HepG2 (cell line): ENCODE results near the gene DHRS12. TPM values are rescaled to one million over a fixed set of nuclear protein-coding genes. Genes with fewer than 3 reads are reported as not detected.

ENCODE experiments used
- BORCS8-MEF2B ChIP-seq: sonication (generic); formaldehyde crosslinking; IDR thresholded peaks from 2 replicates; pipeline ENCODE4 v1.8.0; 2022; ENCODE audit warnings: mild to moderate bottlenecking, missing genetic modification reagents
- CBFB ChIP-seq: sonication (generic); formaldehyde crosslinking; IDR thresholded peaks from 2 replicates; pipeline ENCODE4 v1.4.0; 2020; ENCODE audit warnings: missing genetic modification reagents
- FOXK2 ChIP-seq: fragments of 450-650 bp; IDR thresholded peaks from 2 replicates; pipeline ENCODE4 v1.6.1; 2016
- GZF1 ChIP-seq: sonication (generic); formaldehyde crosslinking; IDR thresholded peaks from 2 replicates; pipeline ENCODE4 v1.5.1; 2020; ENCODE audit warnings: mild to moderate bottlenecking, missing genetic modification reagents
- KLF6 ChIP-seq: IDR thresholded peaks from 2 replicates; pipeline ENCODE4 v1.8.0; 2016; ENCODE audit warnings: missing biosample characterization, missing genetic modification reagents
- MXD4 ChIP-seq: IDR thresholded peaks from 2 replicates; pipeline ENCODE4 v1.6.1; 2016; ENCODE audit warnings: mild to moderate bottlenecking, missing biosample characterization, missing genetic modification reagents
- NCOA2 ChIP-seq: sonication (generic); formaldehyde crosslinking; IDR thresholded peaks from 2 replicates; pipeline ENCODE4 v1.8.0; 2022; ENCODE audit warnings: inconsistent platforms
- NFYB ChIP-seq: sonication (generic); formaldehyde crosslinking; IDR thresholded peaks from 2 replicates; pipeline ENCODE4 v1.4.0; 2020; ENCODE audit warnings: missing genetic modification reagents
- SKI ChIP-seq: fragments of 450-650 bp; IDR thresholded peaks from one replicate; pipeline ENCODE4 v1.6.1; 2018; ENCODE audit warnings: mild to moderate bottlenecking; ENCODE audit not compliant: partially characterized antibody
- SRSF1 ChIP-seq: fragments of 200-400 bp; formaldehyde crosslinking; optimal IDR thresholded peaks from 2 replicates; pipeline ENCODE3; 2017; ENCODE audit warnings: mild to moderate bottlenecking, low read depth, low read length, moderate library complexity
- U2AF1 ChIP-seq: fragments of 200-400 bp; formaldehyde crosslinking; optimal IDR thresholded peaks from 2 replicates; pipeline ENCODE3; 2017; ENCODE audit warnings: mild to moderate bottlenecking, low read depth, low read length
- ZBTB21 ChIP-seq: sonication (generic); formaldehyde crosslinking; IDR thresholded peaks from 2 replicates; pipeline ENCODE4 v1.4.0; 2020; ENCODE audit warnings: missing genetic modification reagents
- ZNF121 ChIP-seq: sonication (generic); formaldehyde crosslinking; IDR thresholded peaks from 2 replicates; pipeline ENCODE4 v1.5.0; 2020; ENCODE audit warnings: mild to moderate bottlenecking, missing genetic modification reagents
- ZNF329 ChIP-seq: sonication (generic); formaldehyde crosslinking; IDR thresholded peaks from 2 replicates; pipeline ENCODE4 v1.9.0; 2021; ENCODE audit warnings: low read depth, mild to moderate bottlenecking, missing genetic modification reagents
- ZNF382 ChIP-seq: sonication (generic); formaldehyde crosslinking; IDR thresholded peaks from 2 replicates; pipeline ENCODE4 v1.5.0; 2020; ENCODE audit warnings: missing genetic modification reagents, mild to moderate bottlenecking, borderline replicate concordance
- ZNF484 ChIP-seq: sonication (generic); formaldehyde crosslinking; IDR thresholded peaks from 2 replicates; pipeline ENCODE4 v1.5.1; 2020; ENCODE audit warnings: mild to moderate bottlenecking, low read depth, missing genetic modification reagents, borderline replicate concordance
- ZNF556 ChIP-seq: sonication (generic); formaldehyde crosslinking; IDR thresholded peaks from 2 replicates; pipeline ENCODE4 v1.4.0; 2020; ENCODE audit warnings: mild to moderate bottlenecking, missing genetic modification reagents, borderline replicate concordance
- ZNF768 ChIP-seq: sonication (generic); formaldehyde crosslinking; IDR thresholded peaks from 2 replicates; pipeline ENCODE4 v1.4.0; 2020; ENCODE audit warnings: missing genetic modification reagents
- ZSCAN20 ChIP-seq: sonication (generic); formaldehyde crosslinking; IDR thresholded peaks from 2 replicates; pipeline ENCODE4 v1.4.0; 2020; ENCODE audit warnings: missing genetic modification reagents, mild to moderate bottlenecking, borderline replicate concordance
- ZSCAN22 ChIP-seq: sonication (generic); formaldehyde crosslinking; IDR thresholded peaks from 2 replicates; pipeline ENCODE4 v1.4.0; 2020; ENCODE audit warnings: mild to moderate bottlenecking, missing genetic modification reagents
- polyA plus RNA-seq, 8 experiments: library from polyadenylated mRNA; depleted of rRNA in 3 of 8; stranded (reverse) in 7 of 8; unstranded in 1 of 8; fragments of >200 nt; fragmentation: Illumina TruSeq in 4 of 8; extraction: Trizol in 4 of 8; gene quantifications; 2 replicates each; pipeline versions ENCODE4 v1.2.1 to v1.2.3, GENCODE V29; 2011 to 2016; ENCODE audit warnings: low read depth in 4 of 8, missing spikeins in 1 of 8, mixed read lengths in 1 of 8; ENCODE audit not compliant: insufficient read depth in 1 of 8
- total RNA-seq, 5 experiments: library from RNA; depleted of rRNA; stranded (reverse); fragments of >200 nt; fragmentation: Illumina TruSeq; extraction: Trizol; gene quantifications; 2 replicates each; pipeline ENCODE4 v1.2.3, GENCODE V29; 2016; ENCODE audit warnings: low read depth in 1 of 5
- TF ChIP-seq, protein P1 (sequence below): sonication (generic); formaldehyde crosslinking; conservative IDR thresholded peaks from 2 replicates; pipeline ENCODE4 v1.4.0; 2020; ENCODE audit warnings: missing genetic modification reagents
- TF ChIP-seq, protein P2 (sequence below): sonication (generic); formaldehyde crosslinking; IDR thresholded peaks from 2 replicates; pipeline ENCODE4 v1.5.0; 2020; ENCODE audit warnings: mild to moderate bottlenecking, missing genetic modification reagents
- TF ChIP-seq, protein P3 (sequence below): sonication (generic); formaldehyde crosslinking; IDR thresholded peaks from 2 replicates; pipeline ENCODE4 v1.5.0; 2020; ENCODE audit warnings: missing genetic modification reagents, mild to moderate bottlenecking, borderline replicate concordance
- TF ChIP-seq, protein P4 (sequence below): sonication (generic); formaldehyde crosslinking; IDR thresholded peaks from 2 replicates; pipeline ENCODE4 v1.4.0; 2020; ENCODE audit warnings: missing genetic modification reagents

The DHRS12 gene
- total and polyA plus RNA-seq, 2 of the 13 experiments (the other 11 are each of a cell fraction or from before 2014, with no cell fraction given) = 7.2 to 8.4 TPM

DNA sequence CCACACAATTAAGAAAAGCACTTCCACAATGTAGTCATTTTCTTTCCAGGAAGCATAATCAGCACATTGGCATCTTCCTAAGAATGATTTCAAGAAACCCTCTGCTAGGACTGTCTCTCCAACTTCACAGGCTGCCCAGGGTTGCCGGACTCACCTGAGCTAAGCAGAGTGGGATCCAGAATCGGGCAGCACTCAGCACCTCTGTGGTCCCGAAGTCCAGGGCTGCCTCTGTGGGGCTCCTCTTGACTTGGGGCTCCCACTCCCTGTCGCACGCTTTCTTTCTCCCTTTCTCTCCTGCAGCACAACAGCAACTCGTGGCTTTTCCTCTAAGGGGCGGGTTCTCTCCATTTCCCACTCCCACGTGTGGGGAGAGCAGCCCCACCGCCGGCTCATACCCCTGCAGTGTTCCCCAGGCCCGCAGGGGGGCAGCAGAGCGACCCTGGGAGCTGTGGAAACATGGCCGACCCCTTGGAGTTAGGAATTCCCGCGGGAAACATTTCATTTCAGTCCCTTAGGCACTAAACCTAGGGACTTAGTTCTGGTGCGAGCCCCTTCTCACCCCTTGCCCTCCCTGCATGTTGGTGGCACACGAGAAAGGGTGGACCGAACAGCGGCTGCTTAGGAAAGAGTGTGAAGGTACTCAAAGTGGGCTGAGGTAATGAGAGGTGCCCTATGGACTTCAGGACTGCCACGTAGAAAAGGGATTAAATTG lies 41.1 kb upstream of the DHRS12 start, which contains the start of gene TMEM272 (continued):
- TF ChIP-seq SKI = no peak
- no peak for TF ChIP-seq NFYB (CRISPR knock-in tag)
- TF ChIP-seq, protein P1, sequence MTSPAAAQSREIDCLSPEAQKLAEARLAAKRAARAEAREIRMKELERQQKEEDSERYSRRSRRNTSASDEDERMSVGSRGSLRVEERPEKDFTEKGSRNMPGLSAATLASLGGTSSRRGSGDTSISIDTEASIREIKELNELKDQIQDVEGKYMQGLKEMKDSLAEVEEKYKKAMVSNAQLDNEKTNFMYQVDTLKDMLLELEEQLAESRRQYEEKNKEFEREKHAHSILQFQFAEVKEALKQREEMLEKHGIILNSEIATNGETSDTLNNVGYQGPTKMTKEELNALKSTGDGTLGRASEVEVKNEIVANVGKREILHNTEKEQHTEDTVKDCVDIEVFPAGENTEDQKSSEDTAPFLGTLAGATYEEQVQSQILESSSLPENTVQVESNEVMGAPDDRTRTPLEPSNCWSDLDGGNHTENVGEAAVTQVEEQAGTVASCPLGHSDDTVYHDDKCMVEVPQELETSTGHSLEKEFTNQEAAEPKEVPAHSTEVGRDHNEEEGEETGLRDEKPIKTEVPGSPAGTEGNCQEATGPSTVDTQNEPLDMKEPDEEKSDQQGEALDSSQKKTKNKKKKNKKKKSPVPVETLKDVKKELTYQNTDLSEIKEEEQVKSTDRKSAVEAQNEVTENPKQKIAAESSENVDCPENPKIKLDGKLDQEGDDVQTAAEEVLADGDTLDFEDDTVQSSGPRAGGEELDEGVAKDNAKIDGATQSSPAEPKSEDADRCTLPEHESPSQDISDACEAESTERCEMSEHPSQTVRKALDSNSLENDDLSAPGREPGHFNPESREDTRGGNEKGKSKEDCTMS = no peak
- no peak for TF ChIP-seq ZNF484 (CRISPR knock-in tag)
- TF ChIP-seq BORCS8-MEF2B (CRISPR knock-in tag) = no peak
- TF ChIP-seq ZNF382 = no peak
- TF ChIP-seq FOXK2 = no peak
- no peak for TF ChIP-seq ZNF329 (CRISPR knock-in tag)
- TF ChIP-seq, protein P2, sequence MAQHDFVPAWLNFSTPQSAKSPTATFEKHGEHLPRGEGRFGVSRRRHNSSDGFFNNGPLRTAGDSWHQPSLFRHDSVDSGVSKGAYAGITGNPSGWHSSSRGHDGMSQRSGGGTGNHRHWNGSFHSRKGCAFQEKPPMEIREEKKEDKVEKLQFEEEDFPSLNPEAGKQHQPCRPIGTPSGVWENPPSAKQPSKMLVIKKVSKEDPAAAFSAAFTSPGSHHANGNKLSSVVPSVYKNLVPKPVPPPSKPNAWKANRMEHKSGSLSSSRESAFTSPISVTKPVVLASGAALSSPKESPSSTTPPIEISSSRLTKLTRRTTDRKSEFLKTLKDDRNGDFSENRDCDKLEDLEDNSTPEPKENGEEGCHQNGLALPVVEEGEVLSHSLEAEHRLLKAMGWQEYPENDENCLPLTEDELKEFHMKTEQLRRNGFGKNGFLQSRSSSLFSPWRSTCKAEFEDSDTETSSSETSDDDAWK = no peak
- TF ChIP-seq, protein P3, sequence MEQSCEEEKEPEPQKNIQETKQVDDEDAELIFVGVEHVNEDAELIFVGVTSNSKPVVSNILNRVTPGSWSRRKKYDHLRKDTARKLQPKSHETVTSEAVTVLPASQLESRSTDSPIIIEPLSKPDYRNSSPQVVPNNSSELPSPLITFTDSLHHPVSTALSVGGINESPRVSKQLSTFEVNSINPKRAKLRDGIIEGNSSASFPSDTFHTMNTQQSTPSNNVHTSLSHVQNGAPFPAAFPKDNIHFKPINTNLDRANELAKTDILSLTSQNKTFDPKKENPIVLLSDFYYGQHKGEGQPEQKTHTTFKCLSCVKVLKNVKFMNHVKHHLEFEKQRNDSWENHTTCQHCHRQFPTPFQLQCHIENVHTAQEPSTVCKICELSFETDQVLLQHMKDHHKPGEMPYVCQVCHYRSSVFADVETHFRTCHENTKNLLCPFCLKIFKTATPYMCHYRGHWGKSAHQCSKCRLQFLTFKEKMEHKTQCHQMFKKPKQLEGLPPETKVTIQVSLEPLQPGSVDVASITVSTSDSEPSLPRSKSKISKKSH (CRISPR knock-in tag) = no peak
- no peak for TF ChIP-seq ZNF556 (CRISPR knock-in tag)
- no peak for TF ChIP-seq ZBTB21 (CRISPR knock-in tag)
- no peak for TF ChIP-seq MXD4 (CRISPR knock-in tag)
- no peak for TF ChIP-seq U2AF1
- TF ChIP-seq ZSCAN22 (CRISPR knock-in tag) = no peak
- 0 out of 2 replicates have a peak, but pooled peaks have one; percentile 32 for TF ChIP-seq CBFB (CRISPR knock-in tag)
- no peak for TF ChIP-seq ZNF121 (CRISPR knock-in tag)
- TF ChIP-seq KLF6 (CRISPR knock-in tag) = no peak
- no peak for TF ChIP-seq ZSCAN20
- no peak for TF ChIP-seq SRSF1
- TF ChIP-seq NCOA2 (CRISPR knock-in tag) = no peak
- TF ChIP-seq, protein P4, sequence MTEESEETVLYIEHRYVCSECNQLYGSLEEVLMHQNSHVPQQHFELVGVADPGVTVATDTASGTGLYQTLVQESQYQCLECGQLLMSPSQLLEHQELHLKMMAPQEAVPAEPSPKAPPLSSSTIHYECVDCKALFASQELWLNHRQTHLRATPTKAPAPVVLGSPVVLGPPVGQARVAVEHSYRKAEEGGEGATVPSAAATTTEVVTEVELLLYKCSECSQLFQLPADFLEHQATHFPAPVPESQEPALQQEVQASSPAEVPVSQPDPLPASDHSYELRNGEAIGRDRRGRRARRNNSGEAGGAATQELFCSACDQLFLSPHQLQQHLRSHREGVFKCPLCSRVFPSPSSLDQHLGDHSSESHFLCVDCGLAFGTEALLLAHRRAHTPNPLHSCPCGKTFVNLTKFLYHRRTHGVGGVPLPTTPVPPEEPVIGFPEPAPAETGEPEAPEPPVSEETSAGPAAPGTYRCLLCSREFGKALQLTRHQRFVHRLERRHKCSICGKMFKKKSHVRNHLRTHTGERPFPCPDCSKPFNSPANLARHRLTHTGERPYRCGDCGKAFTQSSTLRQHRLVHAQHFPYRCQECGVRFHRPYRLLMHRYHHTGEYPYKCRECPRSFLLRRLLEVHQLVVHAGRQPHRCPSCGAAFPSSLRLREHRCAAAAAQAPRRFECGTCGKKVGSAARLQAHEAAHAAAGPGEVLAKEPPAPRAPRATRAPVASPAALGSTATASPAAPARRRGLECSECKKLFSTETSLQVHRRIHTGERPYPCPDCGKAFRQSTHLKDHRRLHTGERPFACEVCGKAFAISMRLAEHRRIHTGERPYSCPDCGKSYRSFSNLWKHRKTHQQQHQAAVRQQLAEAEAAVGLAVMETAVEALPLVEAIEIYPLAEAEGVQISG = 0 out of 2 replicates have a peak, but pooled peaks have one; percentile 15
- peak; percentile 32; the same call in 1 of the 2 replicates for TF ChIP-seq ZNF768 (CRISPR knock-in tag)
- TF ChIP-seq GZF1 (CRISPR knock-in tag) = no peak
